HEK293 (cell line): ENCODE data around the gene BLZF1.

Source experiments
- ZFP3 ChIP-seq: fragments of 450-650 bp; formaldehyde crosslinking; IDR thresholded peaks from 2 replicates; pipeline ENCODE4 v1.5.1; 2016; ENCODE audit warnings: low read depth, missing biosample characterization, missing genetic modification characterization
- ZNF2 ChIP-seq: fragments of 450-650 bp; formaldehyde crosslinking; IDR thresholded peaks from 2 replicates; pipeline ENCODE4 v1.5.1; 2016; ENCODE audit warnings: missing biosample characterization, missing genetic modification characterization

BLZF1 gene

GRCh38 chr1:169427081-169427641 lies 59.2 kb downstream of the BLZF1 start, which contains the start of gene CCDC181 (continued):
- TF ChIP-seq ZNF2 (tag by site-specific recombination): no peak
- TF ChIP-seq ZFP3: no peak
- TF ChIP-seq, all 188 proteins: peak for 12
